Raji (cell line): ENCODE results near the gene PDZK1IP1.

Source experiments
- POLR2A ChIP-seq: IDR thresholded peaks from 2 replicates; pipeline ENCODE4 v1.6.1; 2011; ENCODE audit warnings: low read depth, low read length, control low read depth; ENCODE audit not compliant: insufficient read depth

Gene PDZK1IP1

GRCh38 chr1:47189844-47190508 lies at the start of gene PDZK1IP1:
Gene PDZK1IP1 (minus strand): TSS chr1:47190036. CDS start chr1:47189932, 104 bp downstream.
- no peak for TF ChIP-seq POLR2A

- no peak for TF ChIP-seq POLR2A
Measured at GRCh38 chr1:47238935-47239592, 49.2 kb upstream of the PDZK1IP1 start.

GRCh38 chr1:47235806-47236205 lies 46.0 kb upstream of the PDZK1IP1 start:
- TF ChIP-seq POLR2A = no peak

GRCh38 chr1:47235241-47235681 lies 45.4 kb upstream of the PDZK1IP1 start:
- TF ChIP-seq POLR2A = no peak

GRCh38 chr1:47233186-47233585 lies 43.4 kb upstream of the PDZK1IP1 start:
- no peak for TF ChIP-seq POLR2A

DNA sequence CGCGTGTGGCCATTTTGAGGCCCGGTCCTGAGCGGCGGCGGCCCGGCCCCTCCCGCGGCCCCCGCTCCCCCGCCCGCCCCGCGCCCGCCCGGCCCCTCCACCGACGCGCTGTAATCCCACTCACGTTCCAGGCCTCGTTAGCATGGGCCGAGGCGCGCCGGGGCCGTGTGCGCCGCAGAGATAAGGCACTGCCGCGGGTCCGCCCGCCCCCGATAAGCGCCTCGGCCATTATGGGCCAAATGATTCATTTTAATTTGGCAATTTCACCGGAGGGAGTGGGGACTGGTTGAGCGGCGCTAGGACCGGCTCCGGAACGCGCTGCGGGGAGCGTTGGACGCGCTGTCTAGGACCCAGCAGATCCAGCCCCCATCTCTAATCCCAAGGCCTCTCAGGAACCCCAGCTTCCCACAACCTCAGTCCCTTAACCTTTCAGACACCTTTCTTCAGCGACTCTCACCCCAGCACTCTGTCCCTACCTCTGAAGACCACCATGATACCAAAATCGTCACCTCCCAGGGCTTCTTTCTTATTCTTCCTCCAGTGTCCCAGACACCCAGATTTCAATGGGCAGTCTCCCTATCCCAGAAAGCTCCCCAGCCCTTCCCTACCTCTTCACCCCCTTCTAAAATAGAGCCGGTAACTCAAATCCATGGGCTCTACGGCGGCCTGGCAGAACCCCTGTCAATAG lies 42.5 kb upstream of the PDZK1IP1 start, which contains the start of gene TAL1:
TSS of gene TAL1 (minus strand) at position 39 of the 688 bp plus-strand sequence. CDS start 6,337 bp downstream, outside the sequence.
- no peak for TF ChIP-seq POLR2A

DNA sequence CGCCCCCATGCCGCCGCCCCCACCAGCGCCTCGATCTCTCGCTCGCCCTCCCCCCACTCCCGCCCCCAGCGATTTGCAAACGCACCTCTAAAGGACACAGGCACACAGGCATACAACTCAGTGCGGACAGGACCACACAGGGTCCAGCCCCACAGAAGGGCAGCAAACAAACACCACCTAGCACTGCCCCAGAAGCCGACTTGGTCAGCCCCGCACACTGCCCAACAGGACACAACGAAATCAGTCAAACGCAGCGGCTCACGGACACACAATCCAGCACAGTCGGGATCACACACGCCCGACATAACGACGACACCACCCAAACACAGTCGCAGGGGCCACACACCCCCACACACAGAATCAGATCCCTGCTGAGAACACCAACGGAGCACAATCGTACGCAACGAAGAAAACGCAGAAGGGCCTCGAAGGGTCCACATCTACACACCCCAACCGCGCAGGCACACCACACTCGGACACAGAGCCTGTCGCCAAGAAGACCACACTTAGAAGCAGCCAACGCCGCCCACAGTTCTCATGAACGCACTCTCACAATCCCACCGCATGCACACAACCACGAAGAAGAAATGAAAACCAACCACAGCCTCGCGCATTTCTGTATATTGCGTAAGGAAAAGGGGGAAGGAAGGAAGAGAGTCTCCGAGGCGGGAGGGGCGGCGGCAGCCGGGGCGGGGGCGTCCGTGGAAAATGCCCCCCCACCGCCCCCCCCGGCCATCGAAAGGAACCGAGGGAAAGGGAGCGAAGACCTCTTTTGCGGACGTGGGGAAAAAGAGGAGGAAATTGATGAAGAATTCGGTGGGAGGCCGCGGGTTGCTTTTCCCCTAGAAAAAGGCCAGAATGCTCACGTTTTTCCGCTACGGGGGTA lies 41.7 kb upstream of the PDZK1IP1 start:
- TF ChIP-seq POLR2A = no peak

DNA sequence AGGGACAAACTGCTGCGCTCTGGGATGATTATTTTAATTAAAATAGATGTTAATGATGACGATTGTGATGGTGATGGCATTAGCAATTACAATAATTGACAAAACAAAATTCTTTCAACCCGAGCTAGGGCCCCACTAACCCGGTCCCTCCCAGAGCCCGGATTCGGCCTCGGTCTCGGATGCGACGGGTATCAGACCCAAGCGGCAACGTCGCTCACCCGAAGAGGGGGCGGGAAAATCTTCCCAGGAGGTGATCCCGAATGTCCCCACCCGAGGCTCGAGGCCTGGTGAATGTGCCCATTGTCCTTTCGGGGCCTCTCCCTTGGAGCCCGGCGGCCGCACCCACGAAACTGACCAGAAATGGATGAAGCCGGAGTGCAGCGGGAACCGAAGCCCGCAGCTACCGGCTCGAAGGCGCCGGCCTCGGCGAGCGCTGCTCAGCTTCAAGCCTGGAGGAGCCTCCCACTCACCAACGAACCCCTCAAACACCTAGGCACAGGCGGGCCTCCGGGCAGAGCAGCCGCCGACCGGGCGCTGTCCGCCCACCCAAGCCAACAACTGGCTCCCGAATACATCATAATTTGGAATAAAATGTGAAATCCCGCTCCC lies 41.0 kb upstream of the PDZK1IP1 start:
- TF ChIP-seq POLR2A = no peak

GRCh38 chr1:47229886-47230691 lies 40.3 kb upstream of the PDZK1IP1 start:
- no peak for TF ChIP-seq POLR2A

DNA sequence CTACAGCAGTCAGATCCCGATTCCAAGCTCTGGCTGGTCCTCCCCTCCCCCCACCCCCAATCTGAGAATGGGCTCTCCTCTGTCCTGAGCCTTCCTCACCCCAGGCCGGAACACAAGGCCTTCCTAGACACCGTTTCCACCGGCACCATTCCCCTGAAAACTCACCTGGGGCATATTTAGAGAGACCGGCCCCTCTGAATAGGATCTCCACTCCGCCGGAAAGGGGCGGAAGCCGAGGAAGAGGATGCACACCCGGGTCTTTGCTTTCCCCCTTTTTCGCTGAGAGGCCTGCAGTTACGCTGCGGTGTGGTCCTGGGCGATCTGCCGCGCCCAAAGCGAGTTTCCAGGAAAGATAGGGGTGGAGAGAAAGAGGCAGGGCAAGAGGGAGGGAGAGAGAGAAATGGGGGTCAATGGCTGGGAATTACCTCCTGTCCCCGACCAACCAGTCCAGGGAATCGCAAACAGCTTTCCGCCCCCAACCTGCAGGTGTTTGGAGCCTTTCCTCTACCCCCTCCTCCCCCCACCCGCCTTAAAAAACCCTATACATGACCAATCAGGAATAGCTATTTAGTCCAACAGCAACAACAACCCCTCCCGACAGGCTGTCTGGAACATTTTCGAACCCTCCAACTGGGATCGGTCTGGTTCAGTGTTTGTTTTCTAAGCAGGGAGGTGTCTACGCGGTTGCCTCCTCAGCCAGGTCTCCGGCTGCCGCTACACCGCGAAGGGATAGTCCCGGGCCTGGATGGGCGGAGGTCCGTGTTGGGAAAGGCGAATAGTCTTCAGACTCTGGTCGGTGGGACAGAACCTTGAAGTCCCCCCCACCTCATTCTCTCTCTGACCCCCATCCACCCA lies 39.4 kb upstream of the PDZK1IP1 start:
- no peak for TF ChIP-seq POLR2A

GRCh38 chr1:47228644-47229030 lies 38.8 kb upstream of the PDZK1IP1 start:
- no peak for TF ChIP-seq POLR2A

DNA sequence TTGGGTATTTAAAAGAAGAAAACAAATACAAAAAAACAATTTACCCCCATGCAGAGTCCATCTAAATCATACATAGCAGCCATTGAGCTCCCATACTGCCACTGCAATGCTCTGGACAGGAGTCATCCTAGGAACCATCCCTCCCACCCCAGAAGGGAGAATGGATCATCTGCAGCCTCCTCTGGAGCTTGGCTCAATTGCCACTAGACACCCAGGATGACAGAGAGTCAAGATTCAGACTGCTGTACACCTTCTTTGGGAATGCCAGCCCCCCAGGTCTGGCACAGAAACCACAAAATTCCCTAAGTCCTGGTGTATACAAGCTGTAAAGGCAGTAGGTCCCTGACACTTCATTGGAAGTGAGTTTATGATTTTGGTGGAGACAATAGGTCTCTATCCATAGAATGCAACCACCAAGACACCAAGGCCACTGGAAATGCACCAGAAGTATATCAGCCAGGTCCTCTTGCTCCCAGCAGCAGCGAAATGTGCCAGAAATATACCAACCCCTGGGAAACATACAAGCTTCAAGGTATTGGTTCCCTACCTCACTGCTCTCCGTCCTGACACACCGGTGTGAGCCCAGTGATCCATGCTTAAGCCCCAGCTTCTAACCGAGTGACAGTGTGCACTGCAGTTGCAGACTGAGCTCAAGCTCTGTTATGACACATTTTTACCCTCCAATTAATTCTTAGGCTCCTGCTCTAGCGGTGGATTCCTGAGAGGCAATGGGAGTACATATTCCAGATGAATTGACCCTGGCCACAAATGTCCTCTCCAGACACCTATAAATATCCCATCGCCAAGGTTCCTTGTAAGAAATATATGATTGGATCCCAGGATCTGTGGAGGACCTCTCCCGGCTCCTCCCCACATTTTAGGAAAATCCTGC lies 37.8 kb upstream of the PDZK1IP1 start:
- no peak for TF ChIP-seq POLR2A

DNA sequence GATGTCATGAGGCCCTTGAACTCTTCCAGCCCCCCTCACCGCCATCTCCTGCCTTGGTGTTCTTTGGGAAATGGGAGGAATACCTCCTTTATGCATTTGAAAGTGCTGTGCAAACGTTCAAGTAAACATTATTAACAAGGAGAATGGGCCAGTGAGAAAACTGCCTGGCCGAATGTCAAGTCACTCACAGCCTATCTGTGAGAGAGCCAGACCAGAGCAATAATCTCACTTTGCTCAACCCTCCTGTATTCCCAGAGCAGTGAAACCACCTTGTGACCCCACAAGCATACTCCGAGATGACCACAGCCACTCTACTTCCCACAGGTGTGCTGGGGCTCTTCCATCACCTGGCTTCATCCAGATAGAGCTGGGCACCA lies 37.0 kb upstream of the PDZK1IP1 start:
- TF ChIP-seq POLR2A = no peak
